Measurements from ENCODE around the gene RAB40B.

RAB40B gene

DNA sequence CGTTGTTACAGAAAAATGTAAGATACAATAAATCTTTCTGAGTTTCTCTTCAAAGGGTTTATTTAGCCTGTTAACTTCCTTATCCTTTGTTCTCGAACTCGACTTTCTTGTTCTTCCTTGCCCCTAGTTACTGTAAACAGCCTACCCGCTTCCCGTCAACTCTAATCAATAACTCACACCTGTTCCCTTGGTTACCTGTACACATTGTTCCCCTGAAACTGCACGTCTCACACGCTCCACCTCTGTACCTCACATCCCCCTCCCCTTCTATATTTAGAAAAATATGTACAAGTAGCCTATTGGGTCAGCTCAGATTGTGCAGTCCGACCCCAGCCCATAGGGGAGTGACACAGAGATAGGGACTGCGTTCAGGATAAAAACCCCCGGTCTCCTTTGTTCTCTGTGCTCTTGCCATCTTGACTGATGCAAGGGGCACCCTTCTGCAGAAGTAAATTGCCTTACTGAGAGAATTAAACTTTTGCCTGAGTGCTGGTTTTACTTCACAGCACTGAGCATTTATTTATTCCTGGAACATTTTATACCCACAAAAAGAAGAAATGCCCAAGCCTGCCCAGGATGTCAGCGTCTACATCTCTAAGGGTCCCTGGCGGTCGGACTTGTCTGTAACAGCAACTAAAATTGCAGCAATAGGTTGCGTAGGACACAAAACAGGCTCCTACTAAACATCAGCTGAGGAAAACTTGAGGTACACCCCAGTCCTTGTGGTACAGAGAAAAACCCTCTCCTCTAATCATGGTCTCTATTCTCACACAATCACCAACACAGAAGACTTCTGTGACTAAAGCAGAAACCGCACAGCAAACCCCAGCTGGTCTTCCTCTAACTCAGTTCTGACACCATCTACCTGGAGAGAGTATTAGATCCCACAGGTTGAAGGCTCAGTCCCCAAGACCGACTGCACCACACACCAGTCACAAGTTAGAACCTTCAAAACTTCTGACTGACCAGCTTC lies 61.6 kb downstream of the RAB40B start:
- TF ChIP-seq REST (IDR thresholded peaks at IDR 0.05; ENCODE audit: insufficient read depth in 1 of 2, low read depth in 2 of 2, low read length in 2 of 2) (no peak), POLR2AphosphoS5 (IDR thresholded peaks at IDR 0.05; ENCODE audit: low read depth, low read length) (no peak), FOXP2 (optimal IDR thresholded peaks at IDR 0.05; ENCODE audit: borderline replicate concordance, extremely low read depth, extremely low read length, insufficient read depth) (no peak), TAF1 (IDR thresholded peaks at IDR 0.05; ENCODE audit: borderline replicate concordance, insufficient read depth, low read length) (no peak), SIN3A (IDR thresholded peaks at IDR 0.05; ENCODE audit: borderline replicate concordance, insufficient read depth, low read length) (no peak)

GRCh38 chr17:82633343-82633742 lies 65.2 kb downstream of the RAB40B start:
- no peak for TF ChIP-seq SIN3A (IDR thresholded peaks at IDR 0.05; ENCODE audit: borderline replicate concordance, insufficient read depth, low read length)
- no peak for TF ChIP-seq TAF1 (IDR thresholded peaks at IDR 0.05; ENCODE audit: borderline replicate concordance, insufficient read depth, low read length)
- no peak for TF ChIP-seq POLR2AphosphoS5 (IDR thresholded peaks at IDR 0.05; ENCODE audit: low read depth, low read length)

- TF ChIP-seq POLR2AphosphoS5 (IDR thresholded peaks at IDR 0.05; ENCODE audit: low read depth, low read length) (no peak), REST (IDR thresholded peaks at IDR 0.05; ENCODE audit: insufficient read depth in 1 of 2, low read depth in 2 of 2, low read length in 2 of 2) (no peak), TAF1 (IDR thresholded peaks at IDR 0.05; ENCODE audit: borderline replicate concordance, insufficient read depth, low read length) (no peak), SIN3A (IDR thresholded peaks at IDR 0.05; ENCODE audit: borderline replicate concordance, insufficient read depth, low read length) (no peak), FOXP2 (optimal IDR thresholded peaks at IDR 0.05; ENCODE audit: borderline replicate concordance, extremely low read depth, extremely low read length, insufficient read depth) (no peak)
These were observed 66.0 kb downstream of the RAB40B start for GRCh38 chr17:82632451-82632850.

DNA sequence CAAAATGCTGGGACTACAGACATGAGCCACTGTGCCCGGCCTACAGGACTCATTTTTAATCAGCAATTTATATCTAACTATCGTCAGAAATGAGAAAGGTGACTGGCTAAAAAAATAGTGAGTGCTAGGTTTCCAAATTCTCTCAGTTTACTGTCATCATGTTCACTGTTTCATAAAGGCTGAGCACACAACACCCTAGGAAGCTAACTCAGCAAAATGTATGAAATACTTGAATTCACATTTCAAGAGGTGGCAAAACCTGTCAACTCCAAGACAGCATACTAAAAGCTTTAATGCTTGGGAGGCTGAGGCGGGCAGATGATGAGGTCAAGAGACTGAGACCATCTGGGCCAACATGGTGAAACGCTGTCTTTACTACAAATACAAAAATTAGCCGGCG lies 67.0 kb downstream of the RAB40B start:
- no peak for TF ChIP-seq POLR2AphosphoS5 (IDR thresholded peaks at IDR 0.05; ENCODE audit: low read depth, low read length)
- TF ChIP-seq TAF1 (IDR thresholded peaks at IDR 0.05; ENCODE audit: borderline replicate concordance, insufficient read depth, low read length): no peak
- TF ChIP-seq FOXP2 (optimal IDR thresholded peaks at IDR 0.05; ENCODE audit: borderline replicate concordance, extremely low read depth, extremely low read length, insufficient read depth): no peak
- TF ChIP-seq REST (IDR thresholded peaks at IDR 0.05; ENCODE audit: insufficient read depth in 1 of 2, low read depth in 2 of 2, low read length in 2 of 2): no peak
- no peak for TF ChIP-seq SIN3A (IDR thresholded peaks at IDR 0.05; ENCODE audit: borderline replicate concordance, insufficient read depth, low read length)

DNA sequence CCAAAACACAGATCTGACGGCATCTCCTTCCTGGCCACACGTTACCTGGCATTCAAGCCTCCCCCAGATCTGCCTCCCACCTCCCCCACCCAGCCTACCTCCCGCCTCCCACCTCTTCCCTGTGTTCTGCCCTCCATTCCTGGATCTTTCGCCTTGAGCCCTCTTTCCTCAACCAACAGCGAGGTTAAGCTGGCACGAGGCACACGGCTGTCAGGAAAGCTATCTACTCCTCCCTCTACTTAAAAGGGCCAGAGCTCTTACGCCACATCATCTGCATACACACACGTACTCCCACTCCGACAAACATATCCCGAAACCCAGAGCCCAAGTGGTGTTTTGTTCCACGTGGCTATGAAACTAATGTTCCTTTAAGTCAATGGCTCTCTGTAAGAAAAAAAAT lies 68.3 kb downstream of the RAB40B start:
- TF ChIP-seq SIN3A (IDR thresholded peaks at IDR 0.05; ENCODE audit: borderline replicate concordance, insufficient read depth, low read length) (no peak), REST (IDR thresholded peaks at IDR 0.05; ENCODE audit: insufficient read depth in 1 of 2, low read depth in 2 of 2, low read length in 2 of 2) (no peak), TAF1 (IDR thresholded peaks at IDR 0.05; ENCODE audit: borderline replicate concordance, insufficient read depth, low read length) (no peak), POLR2AphosphoS5 (IDR thresholded peaks at IDR 0.05; ENCODE audit: low read depth, low read length) (no peak), FOXP2 (optimal IDR thresholded peaks at IDR 0.05; ENCODE audit: borderline replicate concordance, extremely low read depth, extremely low read length, insufficient read depth) (no peak)
